Hematopoietic multipotent progenitor cell treated with erythropoietin and hydrocortisone succinate and interleukin-3 and kit ligand, for 8 days (in vitro differentiated cells): ENCODE results near the gene PDE6H.

Source experiments
- DNase-seq: peaks from one replicate; pipeline ENCODE4 v3.0.0-alpha.2; 2015

PDE6H gene

GRCh38 chr12:15005064-15005463, 32.2 kb downstream of the PDE6H start:
- DNase-seq: no peak

GRCh38 chr12:15007551-15007950, 34.7 kb downstream of the PDE6H start:
- no peak for DNase-seq

GRCh38 chr12:15011162-15011561, 38.3 kb downstream of the PDE6H start:
- DNase-seq: peak; percentile 20

GRCh38 chr12:15013634-15014179, 40.9 kb downstream of the PDE6H start:
- no peak for DNase-seq

- no peak for DNase-seq
Measured at GRCh38 chr12:15014708-15015107, 41.9 kb downstream of the PDE6H start.

GRCh38 chr12:15015121-15015520, 42.3 kb downstream of the PDE6H start:
- DNase-seq: no peak

GRCh38 chr12:15020156-15020555, 47.3 kb downstream of the PDE6H start:
- no peak for DNase-seq
